CD4-positive, alpha-beta T cell treated with Interleukin-10 for 1 hour (primary cell): ENCODE results near the gene UBXN1.
"Not testable (repeated sequence)": the region's sequence is repeated elsewhere in the genome, so short reads cannot be mapped to it uniquely, and the experiment has no call there.

Experiments used
- DNase-seq: peaks from one replicate; pipeline ENCODE4 v3.0.0-alpha.2; 2020

UBXN1 gene

GRCh38 chr11:62707277-62707861 is 28.5 kb upstream of the UBXN1 start, which contains the start of the genes BSCL2 and GNG3:
Gene BSCL2, minus strand, starts transcription at chr11:62707424. Its CDS starts 229 bp downstream, at chr11:62707195.
Gene GNG3, plus strand, starts transcription at chr11:62707676. Its CDS starts 620 bp downstream, at chr11:62708296.
- no peak for DNase-seq

GRCh38 chr11:62706850-62707247 is 28.0 kb upstream of the UBXN1 start:
- no peak for DNase-seq

- DNase-seq = peak; percentile 94
Observed at GRCh38 chr11:62705880-62706849, 27.3 kb upstream of the UBXN1 start.

- no peak for DNase-seq
Observed at GRCh38 chr11:62705413-62705812, 26.5 kb upstream of the UBXN1 start.

- DNase-seq = not testable (repeated sequence)
Observed at GRCh38 chr11:62703921-62704320, 25.0 kb upstream of the UBXN1 start.

GRCh38 chr11:62702246-62702645 is 23.4 kb upstream of the UBXN1 start:
- no peak for DNase-seq

- DNase-seq = peak; percentile 84
Observed at GRCh38 chr11:62694455-62695167, 15.7 kb upstream of the UBXN1 start.

GRCh38 chr11:62693624-62694023 is 14.8 kb upstream of the UBXN1 start:
- not testable (repeated sequence) for DNase-seq

GRCh38 chr11:62689421-62690183 is 10.7 kb upstream of the UBXN1 start, which contains the start of gene LRRN4CL:
Gene LRRN4CL, minus strand, starts transcription at chr11:62689530. Its CDS starts 1,022 bp downstream, at chr11:62688508.
- DNase-seq = no peak

GRCh38 chr11:62688491-62688890 is 9.6 kb upstream of the UBXN1 start:
- no peak for DNase-seq

GRCh38 chr11:62687508-62688396 is 8.9 kb upstream of the UBXN1 start:
- DNase-seq = no peak

- DNase-seq = no peak
Observed at GRCh38 chr11:62682518-62682917, 3.6 kb upstream of the UBXN1 start.

GRCh38 chr11:62680825-62681240 is 2.0 kb upstream of the UBXN1 start:
- DNase-seq = peak; percentile 61

GRCh38 chr11:62678433-62678769 is 472 bp downstream of the UBXN1 start:
- no peak for DNase-seq

GRCh38 chr11:62677714-62678113 is 1.2 kb downstream of the UBXN1 start:
- no peak for DNase-seq

- DNase-seq = no peak
Observed at GRCh38 chr11:62677156-62677555, 1.7 kb downstream of the UBXN1 start.

GRCh38 chr11:62676698-62677097 is 2.2 kb downstream of the UBXN1 start:
- no peak for DNase-seq

GRCh38 chr11:62675415-62675814 is 3.5 kb downstream of the UBXN1 start:
- DNase-seq = not testable (repeated sequence)

GRCh38 chr11:62673196-62673525 is 5.7 kb downstream of the UBXN1 start:
- DNase-seq = no peak

GRCh38 chr11:62671608-62672389 is 7.1 kb downstream of the UBXN1 start, which contains the start of the genes LBHD1 and UQCC3:
Gene LBHD1, minus strand, starts transcription at chr11:62672267. Its CDS starts 2,236 bp downstream, at chr11:62670031.
Gene UQCC3, plus strand, starts transcription at chr11:62671673. Its CDS starts 73 bp downstream, at chr11:62671746.
- DNase-seq = peak; percentile 83

GRCh38 chr11:62671236-62671607 is 7.7 kb downstream of the UBXN1 start:
- DNase-seq = no peak
